ENCODE measurements around the gene CYP1A2. TPM values are rescaled to one million over a fixed set of nuclear protein-coding genes. Genes with fewer than 3 reads are reported as not detected.

CYP1A2 gene
- total and polyA plus RNA-seq, 2 of the 13 experiments (the other 11 are each of a cell fraction or from before 2014, with no cell fraction given) = 0.07 TPM; not detected in 1

DNA sequence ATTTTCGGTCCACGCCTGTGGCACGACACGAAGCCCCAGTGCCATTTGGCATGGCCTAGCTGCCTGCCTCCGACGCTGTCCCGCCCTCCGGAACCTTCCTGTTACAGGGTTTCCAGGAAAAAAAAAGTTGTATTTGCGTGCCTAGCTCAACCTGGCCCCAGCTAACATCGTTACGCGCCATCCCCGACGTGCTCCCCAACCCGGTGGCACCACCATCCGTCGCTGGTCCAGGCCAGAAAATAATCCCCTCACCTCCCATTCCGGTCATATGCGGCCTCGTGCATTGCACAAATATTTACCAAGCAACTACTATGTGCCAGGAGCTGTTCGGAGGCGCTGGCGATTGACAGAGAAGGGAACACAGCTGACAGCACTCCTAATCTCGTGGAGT, 21.9 kb upstream of the CYP1A2 start (continued):
- TF ChIP-seq, protein P1, sequence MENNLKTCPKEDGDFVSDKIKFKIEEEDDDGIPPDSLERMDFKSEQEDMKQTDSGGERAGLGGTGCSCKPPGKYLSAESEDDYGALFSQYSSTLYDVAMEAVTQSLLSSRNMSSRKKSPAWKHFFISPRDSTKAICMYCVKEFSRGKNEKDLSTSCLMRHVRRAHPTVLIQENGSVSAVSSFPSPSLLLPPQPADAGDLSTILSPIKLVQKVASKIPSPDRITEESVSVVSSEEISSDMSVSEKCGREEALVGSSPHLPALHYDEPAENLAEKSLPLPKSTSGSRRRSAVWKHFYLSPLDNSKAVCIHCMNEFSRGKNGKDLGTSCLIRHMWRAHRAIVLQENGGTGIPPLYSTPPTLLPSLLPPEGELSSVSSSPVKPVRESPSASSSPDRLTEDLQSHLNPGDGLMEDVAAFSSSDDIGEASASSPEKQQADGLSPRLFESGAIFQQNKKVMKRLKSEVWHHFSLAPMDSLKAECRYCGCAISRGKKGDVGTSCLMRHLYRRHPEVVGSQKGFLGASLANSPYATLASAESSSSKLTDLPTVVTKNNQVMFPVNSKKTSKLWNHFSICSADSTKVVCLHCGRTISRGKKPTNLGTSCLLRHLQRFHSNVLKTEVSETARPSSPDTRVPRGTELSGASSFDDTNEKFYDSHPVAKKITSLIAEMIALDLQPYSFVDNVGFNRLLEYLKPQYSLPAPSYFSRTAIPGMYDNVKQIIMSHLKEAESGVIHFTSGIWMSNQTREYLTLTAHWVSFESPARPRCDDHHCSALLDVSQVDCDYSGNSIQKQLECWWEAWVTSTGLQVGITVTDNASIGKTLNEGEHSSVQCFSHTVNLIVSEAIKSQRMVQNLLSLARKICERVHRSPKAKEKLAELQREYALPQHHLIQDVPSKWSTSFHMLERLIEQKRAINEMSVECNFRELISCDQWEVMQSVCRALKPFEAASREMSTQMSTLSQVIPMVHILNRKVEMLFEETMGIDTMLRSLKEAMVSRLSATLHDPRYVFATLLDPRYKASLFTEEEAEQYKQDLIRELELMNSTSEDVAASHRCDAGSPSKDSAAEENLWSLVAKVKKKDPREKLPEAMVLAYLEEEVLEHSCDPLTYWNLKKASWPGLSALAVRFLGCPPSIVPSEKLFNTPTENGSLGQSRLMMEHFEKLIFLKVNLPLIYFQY (CRISPR knock-in tag; IDR thresholded peaks at IDR 0.05; ENCODE audit: borderline replicate concordance) = no peak
- TF ChIP-seq, protein P2, sequence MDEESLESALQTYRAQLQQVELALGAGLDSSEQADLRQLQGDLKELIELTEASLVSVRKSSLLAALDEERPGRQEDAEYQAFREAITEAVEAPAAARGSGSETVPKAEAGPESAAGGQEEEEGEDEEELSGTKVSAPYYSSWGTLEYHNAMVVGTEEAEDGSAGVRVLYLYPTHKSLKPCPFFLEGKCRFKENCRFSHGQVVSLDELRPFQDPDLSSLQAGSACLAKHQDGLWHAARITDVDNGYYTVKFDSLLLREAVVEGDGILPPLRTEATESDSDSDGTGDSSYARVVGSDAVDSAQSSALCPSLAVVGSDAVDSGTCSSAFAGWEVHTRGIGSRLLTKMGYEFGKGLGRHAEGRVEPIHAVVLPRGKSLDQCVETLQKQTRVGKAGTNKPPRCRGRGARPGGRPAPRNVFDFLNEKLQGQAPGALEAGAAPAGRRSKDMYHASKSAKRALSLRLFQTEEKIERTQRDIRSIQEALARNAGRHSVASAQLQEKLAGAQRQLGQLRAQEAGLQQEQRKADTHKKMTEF (CRISPR knock-in tag; IDR thresholded peaks at IDR 0.05) = no peak
- TF ChIP-seq, protein P3, sequence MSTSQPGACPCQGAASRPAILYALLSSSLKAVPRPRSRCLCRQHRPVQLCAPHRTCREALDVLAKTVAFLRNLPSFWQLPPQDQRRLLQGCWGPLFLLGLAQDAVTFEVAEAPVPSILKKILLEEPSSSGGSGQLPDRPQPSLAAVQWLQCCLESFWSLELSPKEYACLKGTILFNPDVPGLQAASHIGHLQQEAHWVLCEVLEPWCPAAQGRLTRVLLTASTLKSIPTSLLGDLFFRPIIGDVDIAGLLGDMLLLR (CRISPR knock-in tag; IDR thresholded peaks at IDR 0.05) = no peak
- TF ChIP-seq ZFP41 (CRISPR knock-in tag; IDR thresholded peaks at IDR 0.05; ENCODE audit: borderline replicate concordance) (0 out of 2 replicates have a peak, but pooled peaks have one; percentile 42), TEAD3 (CRISPR knock-in tag; optimal IDR thresholded peaks at IDR 0.05; ENCODE audit: borderline replicate concordance) (no peak), ZNF75D (CRISPR knock-in tag; IDR thresholded peaks at IDR 0.05; ENCODE audit: borderline replicate concordance) (no peak)
- TF ChIP-seq, protein P4, sequence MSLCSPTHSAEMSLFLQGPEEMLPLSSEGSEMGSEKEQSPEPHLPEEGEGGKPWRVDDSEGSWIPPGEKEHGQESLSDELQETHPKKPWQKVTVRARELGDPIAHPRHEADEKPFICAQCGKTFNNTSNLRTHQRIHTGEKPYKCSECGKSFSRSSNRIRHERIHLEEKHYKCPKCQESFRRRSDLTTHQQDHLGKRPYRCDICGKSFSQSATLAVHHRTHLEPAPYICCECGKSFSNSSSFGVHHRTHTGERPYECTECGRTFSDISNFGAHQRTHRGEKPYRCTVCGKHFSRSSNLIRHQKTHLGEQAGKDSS (CRISPR knock-in tag; IDR thresholded peaks at IDR 0.05; ENCODE audit: borderline replicate concordance, low read depth) = no peak
